ENCODE results near the gene SAG.

Gene SAG

GRCh38 chr2:233387667-233388528 is 80.3 kb downstream of the SAG start:
- Histone ChIP-seq H3K9ac (ENCODE audit: low read length) (no peak overlapping the region), H3K9me3 (ENCODE audit: control insufficient read depth, insufficient read depth, low read depth, low read length) (no peaks in the 10 kb centered on the region), H3K36me3 (ENCODE audit: control insufficient read depth, insufficient read depth, low read length) (peaks cover 9% of the 10 kb centered on the region), H3K27me3 (ENCODE audit: control insufficient read depth, insufficient read depth, low read length) (no peaks in the 10 kb centered on the region), H3K4me1 (ENCODE audit: control insufficient read depth, insufficient read depth, low read length) (peaks cover 9% of the 10 kb centered on the region; the same call in 1 of the 2 replicates), H3K27ac (ENCODE audit: low read depth, low read length) (no peak overlapping the region), H3K4me3 (ENCODE audit: low read depth, low read length) (no peak overlapping the region)

DNA sequence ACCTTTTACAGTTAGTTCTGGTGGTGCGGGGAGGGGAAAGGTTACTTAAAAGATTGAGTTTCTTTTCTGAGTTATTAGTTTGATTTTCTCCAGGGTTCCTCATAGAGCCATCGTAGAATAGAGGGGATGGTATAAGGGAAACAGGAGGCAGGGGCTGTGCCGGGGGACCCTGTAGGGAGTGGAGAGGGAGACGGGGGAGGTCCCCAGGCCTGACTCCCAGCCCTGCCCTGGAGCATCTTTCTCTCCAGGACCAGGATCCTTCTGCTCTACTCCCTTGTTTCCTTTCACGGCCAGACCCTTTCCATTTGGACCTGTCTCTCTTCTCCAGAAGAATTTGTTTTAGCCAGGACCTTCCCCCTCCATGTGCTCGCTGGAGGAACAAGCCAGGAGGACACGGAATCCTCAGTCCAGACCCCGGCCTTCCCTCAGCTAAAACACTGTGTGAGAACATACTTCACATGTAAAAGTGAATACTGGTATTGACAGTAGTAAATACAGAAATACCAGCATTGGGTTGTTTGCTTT is 82.0 kb downstream of the SAG start:
- Histone ChIP-seq H3K9ac (ENCODE audit: low read length) (no peak overlapping the region), H3K4me1 (ENCODE audit: control insufficient read depth, insufficient read depth, low read length) (peaks cover 3% of the 10 kb centered on the region; the same call in 1 of the 2 replicates), H3K9me3 (ENCODE audit: control insufficient read depth, insufficient read depth, low read depth, low read length) (no peaks in the 10 kb centered on the region), H3K36me3 (ENCODE audit: control insufficient read depth, insufficient read depth, low read length) (peaks cover 9% of the 10 kb centered on the region), H3K4me3 (ENCODE audit: low read depth, low read length) (no peak overlapping the region), H3K27me3 (ENCODE audit: control insufficient read depth, insufficient read depth, low read length) (no peaks in the 10 kb centered on the region), H3K27ac (ENCODE audit: low read depth, low read length) (no peak overlapping the region)

GRCh38 chr2:233395687-233396086 is 88.1 kb downstream of the SAG start:
- H3K4me1 ChIP-seq (ENCODE audit: control insufficient read depth, insufficient read depth, low read length): peaks cover 18% of the 10 kb centered on the region
- no peaks in the 10 kb centered on the region for H3K27me3 ChIP-seq (ENCODE audit: control insufficient read depth, insufficient read depth, low read length)
- no peak overlapping the region for H3K27ac ChIP-seq (ENCODE audit: low read depth, low read length)
- no peaks in the 10 kb centered on the region; the same call in 1 of the 2 replicates for H3K36me3 ChIP-seq (ENCODE audit: control insufficient read depth, insufficient read depth, low read length)
- no peak overlapping the region for H3K4me3 ChIP-seq (ENCODE audit: low read depth, low read length)
- no peak overlapping the region for H3K9ac ChIP-seq (ENCODE audit: low read length)
- H3K9me3 ChIP-seq (ENCODE audit: control insufficient read depth, insufficient read depth, low read depth, low read length): no peaks in the 10 kb centered on the region
